ENCODE results near the gene PROM1.

DNA sequence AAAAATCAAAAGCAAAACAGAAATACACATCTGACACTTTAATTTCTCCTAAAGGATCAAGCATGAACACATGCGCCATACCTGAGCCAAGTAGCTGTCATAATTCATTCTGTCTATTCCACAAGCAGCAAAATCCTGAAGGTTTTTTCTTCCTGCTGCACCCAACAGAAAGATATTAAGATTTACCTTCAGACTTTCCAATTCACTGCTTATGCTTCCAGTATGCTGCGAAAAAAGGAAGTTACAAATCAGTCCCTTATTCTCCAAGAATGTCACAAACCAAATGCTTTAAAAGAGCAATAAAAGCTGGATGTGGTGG lies 91.7 kb downstream of the PROM1 start:
- TF ChIP-seq, protein P1, sequence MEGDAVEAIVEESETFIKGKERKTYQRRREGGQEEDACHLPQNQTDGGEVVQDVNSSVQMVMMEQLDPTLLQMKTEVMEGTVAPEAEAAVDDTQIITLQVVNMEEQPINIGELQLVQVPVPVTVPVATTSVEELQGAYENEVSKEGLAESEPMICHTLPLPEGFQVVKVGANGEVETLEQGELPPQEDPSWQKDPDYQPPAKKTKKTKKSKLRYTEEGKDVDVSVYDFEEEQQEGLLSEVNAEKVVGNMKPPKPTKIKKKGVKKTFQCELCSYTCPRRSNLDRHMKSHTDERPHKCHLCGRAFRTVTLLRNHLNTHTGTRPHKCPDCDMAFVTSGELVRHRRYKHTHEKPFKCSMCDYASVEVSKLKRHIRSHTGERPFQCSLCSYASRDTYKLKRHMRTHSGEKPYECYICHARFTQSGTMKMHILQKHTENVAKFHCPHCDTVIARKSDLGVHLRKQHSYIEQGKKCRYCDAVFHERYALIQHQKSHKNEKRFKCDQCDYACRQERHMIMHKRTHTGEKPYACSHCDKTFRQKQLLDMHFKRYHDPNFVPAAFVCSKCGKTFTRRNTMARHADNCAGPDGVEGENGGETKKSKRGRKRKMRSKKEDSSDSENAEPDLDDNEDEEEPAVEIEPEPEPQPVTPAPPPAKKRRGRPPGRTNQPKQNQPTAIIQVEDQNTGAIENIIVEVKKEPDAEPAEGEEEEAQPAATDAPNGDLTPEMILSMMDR (conservative IDR thresholded peaks at IDR 0.05; ENCODE audit: low read depth, low read length) = no peak
- no peak for TF ChIP-seq EZH2 (IDR thresholded peaks at IDR 0.05; ENCODE audit: low read length, unreplicated experiment)
